Upper lobe of left lung (tissue), 4 donors: Measurements from ENCODE around the gene KIF14.

Experiments
- CTCF ChIP-seq, 6 experiments: fragments of 450-650 bp in 4 of 6; fragments of 200-600 bp in 2 of 6; sonication (generic) in 2 of 6; IDR thresholded peaks; one replicate each; pipeline ENCODE4 v1.5.1; 2016 to 2019; ENCODE audit warnings: antibody characterized with exemption in 6 of 6
- EP300 ChIP-seq, 4 donors: sonication (generic); formaldehyde crosslinking; IDR thresholded peaks; one replicate each; pipeline ENCODE4 v1.5.1; 2017; ENCODE audit warnings: antibody characterized with exemption in 4 of 4, control low read depth in 2 of 4
- POLR2A ChIP-seq, 4 donors: fragments of 450-650 bp; IDR thresholded peaks; one replicate each; pipeline ENCODE4 v1.5.1; 2016 to 2017; ENCODE audit warnings: antibody characterized with exemption in 4 of 4, mild to moderate bottlenecking in 2 of 4

GRCh38 chr1:200658037-200658818 is 37.7 kb upstream of the KIF14 start:
- no peak for TF ChIP-seq POLR2A (IDR thresholded peaks at IDR 0.05)
- TF ChIP-seq CTCF (IDR thresholded peaks at IDR 0.05): no peak
- TF ChIP-seq EP300 (IDR thresholded peaks at IDR 0.05): no peak
